ENCODE data around the gene S100A14. TPM values are rescaled to one million over a fixed set of nuclear protein-coding genes. Genes with fewer than 3 reads are reported as not detected.
A peak's percentile ranks its signal among the peaks of the same experiment; 100 is the strongest.

The S100A14 gene
- total and polyA plus RNA-seq, 2 of the 13 experiments (the other 11 are each of a cell fraction or from before 2014, with no cell fraction given): 1.4 to 7.7 TPM

DNA sequence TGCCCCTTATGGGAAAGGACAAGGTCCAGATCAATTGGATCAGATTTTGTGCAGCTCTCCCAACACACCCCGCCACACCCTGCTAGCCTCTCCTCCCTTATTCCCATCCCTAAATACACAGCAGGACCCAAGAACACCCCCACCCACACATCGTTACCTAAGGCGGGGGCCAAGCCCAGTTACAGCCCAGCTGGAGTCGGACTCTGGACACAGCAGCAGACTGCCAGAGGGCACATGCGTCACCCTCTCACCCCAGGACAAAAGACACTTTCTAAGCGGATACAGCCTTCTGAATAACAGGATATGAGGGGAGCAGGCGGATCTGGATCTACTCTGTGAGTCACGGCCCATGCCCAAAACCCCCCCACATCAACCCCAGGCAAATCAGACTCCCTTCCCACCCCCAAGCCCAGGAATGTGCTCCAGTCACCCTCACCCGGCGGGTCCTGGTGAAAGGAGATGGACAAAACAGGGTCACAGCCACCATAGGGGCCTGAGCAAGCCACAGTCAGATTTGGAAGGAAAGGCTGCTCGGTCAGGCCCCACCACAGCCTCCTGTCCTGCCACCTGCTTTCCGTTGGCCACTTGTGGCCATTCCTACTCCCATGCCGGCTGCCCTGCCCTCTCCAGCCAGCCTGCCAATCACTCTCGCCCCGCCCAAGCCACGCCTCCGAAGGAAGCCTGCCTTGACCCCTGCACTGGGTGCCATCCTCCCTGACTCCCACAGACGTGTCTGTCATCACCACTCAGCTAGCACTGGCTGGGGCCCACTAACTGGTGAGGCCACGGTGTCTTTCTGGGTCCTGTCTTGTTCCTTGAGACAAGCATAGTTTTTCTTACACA lies 7.2 kb downstream of the S100A14 start (continued):
- TF ChIP-seq, protein P1, sequence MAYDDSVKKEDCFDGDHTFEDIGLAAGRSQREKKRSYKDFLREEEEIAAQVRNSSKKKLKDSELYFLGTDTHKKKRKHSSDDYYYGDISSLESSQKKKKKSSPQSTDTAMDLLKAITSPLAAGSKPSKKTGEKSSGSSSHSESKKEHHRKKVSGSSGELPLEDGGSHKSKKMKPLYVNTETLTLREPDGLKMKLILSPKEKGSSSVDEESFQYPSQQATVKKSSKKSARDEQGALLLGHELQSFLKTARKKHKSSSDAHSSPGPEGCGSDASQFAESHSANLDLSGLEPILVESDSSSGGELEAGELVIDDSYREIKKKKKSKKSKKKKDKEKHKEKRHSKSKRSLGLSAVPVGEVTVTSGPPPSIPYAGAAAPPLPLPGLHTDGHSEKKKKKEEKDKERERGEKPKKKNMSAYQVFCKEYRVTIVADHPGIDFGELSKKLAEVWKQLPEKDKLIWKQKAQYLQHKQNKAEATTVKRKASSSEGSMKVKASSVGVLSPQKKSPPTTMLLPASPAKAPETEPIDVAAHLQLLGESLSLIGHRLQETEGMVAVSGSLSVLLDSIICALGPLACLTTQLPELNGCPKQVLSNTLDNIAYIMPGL (CRISPR knock-in tag; IDR thresholded peaks at IDR 0.05; ENCODE audit: borderline replicate concordance in 1 of 2, low read depth in 1 of 2): peak in 1 of 2 experiments; percentile 69; a peak in 3 of 4 replicates
- TF ChIP-seq ZNF782 (CRISPR knock-in tag; IDR thresholded peaks at IDR 0.05; ENCODE audit: borderline replicate concordance) (peak; percentile 59; the same call in 1 of the 2 replicates), ZNF33A (CRISPR knock-in tag; IDR thresholded peaks at IDR 0.05; ENCODE audit: borderline replicate concordance) (no peak), ARNT2 (CRISPR knock-in tag; IDR thresholded peaks at IDR 0.05; ENCODE audit: low read depth) (peak; percentile 24; the same call in 1 of the 2 replicates), STAT5B (CRISPR knock-in tag; IDR thresholded peaks at IDR 0.05) (no peak), ZC3H4 (CRISPR knock-in tag; IDR thresholded peaks at IDR 0.05; ENCODE audit: borderline replicate concordance) (peak; percentile 63; the same call in 1 of the 2 replicates), EP300 (IDR thresholded peaks at IDR 0.05; ENCODE audit: low read depth in 2 of 2, low read length in 2 of 2) (peak; percentile 14 to 55; a peak in 3 of 4 replicates), EP300 (CRISPR knock-in tag; IDR thresholded peaks at IDR 0.05; ENCODE audit: borderline replicate concordance) (peak; percentile 54; the same call in 1 of the 2 replicates), DPF2 (CRISPR knock-in tag; IDR thresholded peaks at IDR 0.05; ENCODE audit: borderline replicate concordance, low read depth) (peak; percentile 71), MEIS2 (CRISPR knock-in tag; IDR thresholded peaks at IDR 0.05) (peak; percentile 76), BCL6 (CRISPR knock-in tag; IDR thresholded peaks at IDR 0.05) (peak; percentile 34; the same call in 1 of the 2 replicates), SRSF4 (IDR thresholded peaks at IDR 0.05; ENCODE audit: low read depth, low read length, poor library complexity, severe bottlenecking) (no peak), DMAP1 (CRISPR knock-in tag; IDR thresholded peaks at IDR 0.05) (peak; percentile 91), ZNF3 (CRISPR knock-in tag; IDR thresholded peaks at IDR 0.05) (no peak), NRL (CRISPR knock-in tag; IDR thresholded peaks at IDR 0.05; ENCODE audit: borderline replicate concordance) (peak; percentile 71; the same call in 1 of the 2 replicates)
- TF ChIP-seq, protein P2, sequence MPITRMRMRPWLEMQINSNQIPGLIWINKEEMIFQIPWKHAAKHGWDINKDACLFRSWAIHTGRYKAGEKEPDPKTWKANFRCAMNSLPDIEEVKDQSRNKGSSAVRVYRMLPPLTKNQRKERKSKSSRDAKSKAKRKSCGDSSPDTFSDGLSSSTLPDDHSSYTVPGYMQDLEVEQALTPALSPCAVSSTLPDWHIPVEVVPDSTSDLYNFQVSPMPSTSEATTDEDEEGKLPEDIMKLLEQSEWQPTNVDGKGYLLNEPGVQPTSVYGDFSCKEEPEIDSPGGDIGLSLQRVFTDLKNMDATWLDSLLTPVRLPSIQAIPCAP (CRISPR knock-in tag; IDR thresholded peaks at IDR 0.05; ENCODE audit: low read depth): 0 out of 2 replicates have a peak, but pooled peaks have one; percentile 70
- TF ChIP-seq, protein P3, sequence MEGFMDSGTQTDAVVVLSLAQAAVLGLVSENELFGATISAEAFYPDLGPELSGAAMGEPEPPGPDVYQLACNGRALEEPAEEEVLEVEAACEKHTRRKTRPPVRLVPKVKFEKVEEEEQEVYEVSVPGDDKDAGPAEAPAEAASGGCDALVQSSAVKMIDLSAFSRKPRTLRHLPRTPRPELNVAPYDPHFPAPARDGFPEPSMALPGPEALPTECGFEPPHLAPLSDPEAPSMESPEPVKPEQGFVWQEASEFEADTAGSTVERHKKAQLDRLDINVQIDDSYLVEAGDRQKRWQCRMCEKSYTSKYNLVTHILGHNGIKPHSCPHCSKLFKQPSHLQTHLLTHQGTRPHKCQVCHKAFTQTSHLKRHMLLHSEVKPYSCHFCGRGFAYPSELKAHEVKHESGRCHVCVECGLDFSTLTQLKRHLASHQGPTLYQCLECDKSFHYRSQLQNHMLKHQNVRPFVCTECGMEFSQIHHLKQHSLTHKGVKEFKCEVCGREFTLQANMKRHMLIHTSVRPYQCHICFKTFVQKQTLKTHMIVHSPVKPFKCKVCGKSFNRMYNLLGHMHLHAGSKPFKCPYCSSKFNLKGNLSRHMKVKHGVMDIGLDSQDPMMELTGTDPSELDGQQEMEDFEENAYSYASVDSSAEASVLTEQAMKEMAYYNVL (CRISPR knock-in tag; IDR thresholded peaks at IDR 0.05; ENCODE audit: borderline replicate concordance): peak; percentile 45; the same call in 1 of the 2 replicates
- TF ChIP-seq, protein P4, sequence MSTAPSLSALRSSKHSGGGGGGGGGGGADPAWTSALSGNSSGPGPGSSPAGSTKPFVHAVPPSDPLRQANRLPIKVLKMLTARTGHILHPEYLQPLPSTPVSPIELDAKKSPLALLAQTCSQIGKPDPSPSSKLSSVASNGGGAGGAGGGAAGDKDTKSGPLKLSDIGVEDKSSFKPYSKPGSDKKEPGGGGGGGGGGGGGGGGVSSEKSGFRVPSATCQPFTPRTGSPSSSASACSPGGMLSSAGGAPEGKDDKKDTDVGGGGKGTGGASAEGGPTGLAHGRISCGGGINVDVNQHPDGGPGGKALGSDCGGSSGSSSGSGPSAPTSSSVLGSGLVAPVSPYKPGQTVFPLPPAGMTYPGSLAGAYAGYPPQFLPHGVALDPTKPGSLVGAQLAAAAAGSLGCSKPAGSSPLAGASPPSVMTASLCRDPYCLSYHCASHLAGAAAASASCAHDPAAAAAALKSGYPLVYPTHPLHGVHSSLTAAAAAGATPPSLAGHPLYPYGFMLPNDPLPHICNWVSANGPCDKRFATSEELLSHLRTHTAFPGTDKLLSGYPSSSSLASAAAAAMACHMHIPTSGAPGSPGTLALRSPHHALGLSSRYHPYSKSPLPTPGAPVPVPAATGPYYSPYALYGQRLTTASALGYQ (CRISPR knock-in tag; IDR thresholded peaks at IDR 0.05): no peak; the same call in 1 of the 2 replicates
- TF ChIP-seq, protein P5, sequence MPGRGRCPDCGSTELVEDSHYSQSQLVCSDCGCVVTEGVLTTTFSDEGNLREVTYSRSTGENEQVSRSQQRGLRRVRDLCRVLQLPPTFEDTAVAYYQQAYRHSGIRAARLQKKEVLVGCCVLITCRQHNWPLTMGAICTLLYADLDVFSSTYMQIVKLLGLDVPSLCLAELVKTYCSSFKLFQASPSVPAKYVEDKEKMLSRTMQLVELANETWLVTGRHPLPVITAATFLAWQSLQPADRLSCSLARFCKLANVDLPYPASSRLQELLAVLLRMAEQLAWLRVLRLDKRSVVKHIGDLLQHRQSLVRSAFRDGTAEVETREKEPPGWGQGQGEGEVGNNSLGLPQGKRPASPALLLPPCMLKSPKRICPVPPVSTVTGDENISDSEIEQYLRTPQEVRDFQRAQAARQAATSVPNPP (CRISPR knock-in tag; IDR thresholded peaks at IDR 0.05): no peak

All from HepG2 (cell line).